HG03469 (cell line): ENCODE measurements around the gene CUX1.

ENCODE experiments used
- ATAC-seq: cut with Tn5 transposase; IDR thresholded peaks from one replicate; pipeline ENCODE4 v1.9.1; 2021; ENCODE audit warnings: mild to moderate bottlenecking, moderate library complexity, moderate number of reproducible peaks; ENCODE audit not compliant: unreplicated experiment

CUX1 gene

GRCh38 chr7:101952355-101953247 lies 135.2 kb downstream of the CUX1 start:
- no peak for ATAC-seq

- ATAC-seq, result peak; percentile 52
These were observed 135.9 kb downstream of the CUX1 start for GRCh38 chr7:101953248-101953819.

- ATAC-seq, result no peak
These were observed 137.1 kb downstream of the CUX1 start for GRCh38 chr7:101954499-101954898.

- no peak for ATAC-seq
These were observed 138.7 kb downstream of the CUX1 start for GRCh38 chr7:101956130-101956529.

GRCh38 chr7:101957744-101958525 lies 140.5 kb downstream of the CUX1 start:
- ATAC-seq, result no peak

- no peak for ATAC-seq
These were observed 141.9 kb downstream of the CUX1 start for GRCh38 chr7:101959342-101959741.

GRCh38 chr7:101959829-101960228 lies 142.4 kb downstream of the CUX1 start:
- no peak for ATAC-seq

GRCh38 chr7:101960323-101960722 lies 142.9 kb downstream of the CUX1 start:
- no peak for ATAC-seq

GRCh38 chr7:101960985-101961708 lies 143.7 kb downstream of the CUX1 start:
- ATAC-seq, result no peak

GRCh38 chr7:101961811-101962210 lies 144.4 kb downstream of the CUX1 start:
- no peak for ATAC-seq

- ATAC-seq, result no peak
These were observed 146.3 kb downstream of the CUX1 start for GRCh38 chr7:101963693-101964092.

GRCh38 chr7:101964680-101965452 lies 147.4 kb downstream of the CUX1 start:
- no peak for ATAC-seq

GRCh38 chr7:101968720-101969466 lies 151.5 kb downstream of the CUX1 start:
- no peak for ATAC-seq

GRCh38 chr7:101969997-101970585 lies 152.7 kb downstream of the CUX1 start:
- ATAC-seq, result no peak

GRCh38 chr7:101970801-101971200 lies 153.4 kb downstream of the CUX1 start:
- no peak for ATAC-seq

- no peak for ATAC-seq
These were observed 154.0 kb downstream of the CUX1 start for GRCh38 chr7:101971457-101971856.

GRCh38 chr7:101972627-101973026 lies 155.2 kb downstream of the CUX1 start:
- ATAC-seq, result no peak

GRCh38 chr7:101973130-101973529 lies 155.7 kb downstream of the CUX1 start:
- ATAC-seq, result no peak

GRCh38 chr7:101974393-101974792 lies 157.0 kb downstream of the CUX1 start:
- no peak for ATAC-seq
